Activated B cell treated with CpG ODN at 0.5 μM for 24 hours (primary cell): ENCODE results near the gene SUPT3H. TPM values are rescaled to one million over a fixed set of nuclear protein-coding genes. Genes with fewer than 3 reads are reported as not detected.

Source experiments
- ATAC-seq: fragments of 200-7000 bp; cut with Tn5 transposase; one replicate; pipeline ENCODE4 v1.10.0; 2021; ENCODE audit warnings: low read depth, mild to moderate bottlenecking, moderate library complexity
- CTCF ChIA-PET: fragments of 350-600 bp; sonication (Branson Sonifier 250); formaldehyde crosslinking; loops from one replicate; lab custom pipeline; 2021; ENCODE audit warnings: antibody characterized with exemption; lab: Charles Lee
- POLR2A ChIA-PET: fragments of 350-600 bp; sonication (Branson Sonifier 250); formaldehyde crosslinking; loops from one replicate; lab custom pipeline; 2021; ENCODE audit warnings: antibody characterized with exemption; lab: Charles Lee
- DNase-seq: peaks from one replicate; pipeline ENCODE4 v3.0.0; 2022
- H3K27ac Mint-ChIP-seq: one replicate; pipeline ENCODE4 v1.8.0; 2020; ENCODE audit warnings: mixed read lengths
- H3K27me3 Mint-ChIP-seq: one replicate; pipeline ENCODE4 v1.8.0; 2021; ENCODE audit warnings: mixed read lengths
- H3K36me3 Mint-ChIP-seq: one replicate; pipeline ENCODE4 v1.8.0; 2021; ENCODE audit warnings: low read depth, mixed read lengths
- H3K4me1 Mint-ChIP-seq: one replicate; pipeline ENCODE4 v1.8.0; 2021; ENCODE audit warnings: mixed read lengths
- H3K4me3 Mint-ChIP-seq: one replicate; pipeline ENCODE4 v1.8.0; 2020; ENCODE audit warnings: mild to moderate bottlenecking, mixed read lengths
- H3K9me3 Mint-ChIP-seq: one replicate; pipeline ENCODE4 v1.8.0; 2020; ENCODE audit warnings: mixed read lengths
- CTCF ChIP-seq: fragments of 200-600 bp; IDR thresholded peaks from one replicate; pipeline ENCODE4 v1.8.0; 2022; ENCODE audit warnings: antibody characterized with exemption, mild to moderate bottlenecking
- intact Hi-C: fragments of 100-400 bp; cut with micrococcal nuclease; formaldehyde crosslinking; loops from one replicate; pipeline ENCODE4 v1.15.1; 2024
- total RNA-seq: library from RNA; stranded (reverse); gene quantifications from 2 replicates; pipeline ENCODE4 v1.2.3, GENCODE V29; 2022

SUPT3H gene
- total RNA-seq, 1 donor from 2014 or later: 9.9 TPM

DNA sequence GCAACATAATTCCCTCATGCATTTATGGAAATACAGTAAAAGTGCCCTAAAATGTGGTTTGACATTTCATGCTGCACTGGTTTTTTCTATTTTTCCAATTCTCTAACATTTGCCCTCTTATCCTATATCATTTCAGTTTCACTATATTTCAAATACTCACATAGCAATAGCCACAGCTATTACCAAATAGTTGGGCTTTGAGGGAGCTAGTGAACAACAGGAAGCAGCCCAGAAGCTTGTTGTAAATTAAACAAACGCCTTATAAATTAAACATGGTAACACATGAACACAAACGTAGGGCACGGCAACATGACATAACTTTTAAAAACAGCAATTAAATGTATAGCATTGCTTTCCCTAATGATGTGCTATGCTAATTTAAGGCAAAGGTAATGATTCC, 521.3 kb downstream of the SUPT3H start:
- Mint-ChIP-seq H3K36me3 (no peaks in the 10 kb centered on the region), H3K27me3 (no peaks in the 10 kb centered on the region), H3K4me1 (no peaks in the 10 kb centered on the region), H3K4me3 (no peak overlapping the region), H3K9me3 (no peaks in the 10 kb centered on the region), H3K27ac (no peak overlapping the region)
- ChIA-PET CTCF (no interaction called here), POLR2A (no interaction called here)
- no peak for DNase-seq
- no peak for TF ChIP-seq CTCF
- no peak for ATAC-seq
- intact Hi-C loops: no loop called here

- H3K27me3 Mint-ChIP-seq: no peaks in the 10 kb centered on the region
Observed at GRCh38 chr6:44855562-44856411, 521.9 kb downstream of the SUPT3H start.

GRCh38 chr6:44854712-44855443, 522.9 kb downstream of the SUPT3H start:
- Mint-ChIP-seq H3K36me3 (no peaks in the 10 kb centered on the region), H3K9me3 (no peaks in the 10 kb centered on the region), H3K4me1 (no peaks in the 10 kb centered on the region), H3K27ac (no peak overlapping the region), H3K27me3 (no peaks in the 10 kb centered on the region), H3K4me3 (no peak overlapping the region)
- no peak for DNase-seq
- ATAC-seq: no peak
- ChIA-PET CTCF (no interaction called here), POLR2A (no interaction called here)
- no peak for TF ChIP-seq CTCF
- intact Hi-C loops: no loop called here

More at GRCh38 chr6:44855562-44856411, 521.9 kb downstream of the SUPT3H start:
- Mint-ChIP-seq H3K4me3 (no peak overlapping the region), H3K9me3 (no peaks in the 10 kb centered on the region), H3K4me1 (no peaks in the 10 kb centered on the region), H3K36me3 (no peaks in the 10 kb centered on the region), H3K27ac (no peak overlapping the region)
- intact Hi-C loops: no loop called here
- POLR2A ChIA-PET: no interaction called here
- no peak for TF ChIP-seq CTCF
- ATAC-seq: no peak
- CTCF ChIA-PET: no interaction called here
- no peak for DNase-seq

GRCh38 chr6:44851176-44851575, 526.6 kb downstream of the SUPT3H start:
- Mint-ChIP-seq H3K36me3 (no peaks in the 10 kb centered on the region), H3K27me3 (no peaks in the 10 kb centered on the region), H3K9me3 (no peaks in the 10 kb centered on the region), H3K27ac (no peak overlapping the region), H3K4me3 (no peak overlapping the region), H3K4me1 (no peaks in the 10 kb centered on the region)
- ChIA-PET CTCF (no interaction called here), POLR2A (no interaction called here)
- ATAC-seq (no peak), DNase-seq (no peak)
- no peak for TF ChIP-seq CTCF
- intact Hi-C loops: no loop called here

DNA sequence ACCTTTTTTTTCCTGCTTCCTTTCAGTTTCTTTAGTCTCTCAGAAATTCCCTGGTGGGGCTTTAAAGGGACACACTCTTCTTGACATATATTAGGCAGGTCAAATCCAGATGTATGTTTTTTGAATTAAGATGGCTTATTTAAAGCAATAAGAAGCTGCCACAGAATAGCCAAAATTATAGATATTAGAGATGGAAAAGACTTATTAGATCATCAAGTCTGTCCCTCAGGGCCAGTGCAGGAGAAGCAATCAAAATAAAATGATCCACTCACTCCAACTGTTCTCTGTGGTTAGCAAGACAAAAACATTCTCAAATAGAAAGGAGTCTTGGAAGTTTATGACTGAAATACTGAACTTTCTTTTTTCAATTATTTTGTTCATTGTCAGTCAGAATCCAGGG, 527.4 kb downstream of the SUPT3H start:
- Mint-ChIP-seq H3K27ac (no peak overlapping the region), H3K4me1 (no peaks in the 10 kb centered on the region), H3K9me3 (no peaks in the 10 kb centered on the region), H3K36me3 (no peaks in the 10 kb centered on the region), H3K4me3 (no peak overlapping the region), H3K27me3 (no peaks in the 10 kb centered on the region)
- TF ChIP-seq CTCF: no peak
- ChIA-PET POLR2A (no interaction called here), CTCF (no interaction called here)
- intact Hi-C loops: no loop called here
- DNase-seq (no peak), ATAC-seq (no peak)
